Testis (tissue), 5 donors: ENCODE measurements around the gene IL36B. TPM values are rescaled to one million over a fixed set of nuclear protein-coding genes. Genes with fewer than 3 reads are reported as not detected.
"Not testable (repeated sequence)": the region's sequence is repeated elsewhere in the genome, so short reads cannot be mapped to it uniquely, and the experiment has no call there.

Source experiments
- DNase-seq: peaks from one replicate; pipeline ENCODE4 v3.0.0-alpha.2; 2019
- H3K27ac ChIP-seq, 2 donors: fragments of 200-600 bp; sonication (generic); one replicate each; pipeline ENCODE4 v1.5.1; 2019
- H3K27me3 ChIP-seq: fragments of 200-600 bp; sonication (generic); one replicate; pipeline ENCODE4 v1.5.1; 2019
- H3K36me3 ChIP-seq: fragments of 200-600 bp; sonication (generic); one replicate; pipeline ENCODE4 v1.5.1; 2017; ENCODE audit warnings: low read depth; ENCODE audit errors: missing control alignments
- H3K4me1 ChIP-seq: fragments of 200-600 bp; sonication (generic); one replicate; pipeline ENCODE4 v1.5.1; 2019
- H3K4me3 ChIP-seq, 2 donors: fragments of 200-600 bp; sonication (generic); one replicate each; pipeline ENCODE4 v1.5.1; 2017 to 2019
- H3K9me3 ChIP-seq: fragments of 200-600 bp; sonication (generic); one replicate; pipeline ENCODE4 v1.5.1; 2017
- CTCF ChIP-seq, 3 experiments: fragments of 450-650 bp in 2 of 3; fragments of 200-600 bp in 1 of 3; sonication (generic) in 1 of 3; IDR thresholded peaks; one replicate each; pipeline ENCODE4 v1.5.1; 2016 to 2019; ENCODE audit warnings: antibody characterized with exemption in 3 of 3, mild to moderate bottlenecking in 2 of 3, moderate library complexity in 1 of 3
- POLR2A ChIP-seq: fragments of 450-650 bp; IDR thresholded peaks from one replicate; pipeline ENCODE4 v1.6.1; 2017; ENCODE audit warnings: antibody characterized with exemption, mild to moderate bottlenecking, moderate library complexity
- WGBS, 2 donors: methylation state at CpG; one replicate each; pipeline ENCODE4 v1.1.5; 2018; 5-methylcytosine and 5-hydroxymethylcytosine counted together
- intact Hi-C: fragments of 100-400 bp; cut with DNase I; formaldehyde crosslinking; loops from one replicate; pipeline ENCODE4 v1.15.1; 2023; ENCODE audit warnings: low total_unique reads
- long read RNA-seq, 2 donors: transcript quantifications; one replicate each; lab custom pipeline, GENCODE V29; 2026
- polyA plus RNA-seq: library from polyadenylated mRNA; stranded (reverse); fragments of 350-450 nt; fragmentation: Illumina TruSeq; extraction: RNeasy Lipid Tissue Mini Kit (QIAGEN cat#74804); gene quantifications from one replicate; pipeline ENCODE4 v1.2.3, GENCODE V29; 2014; ENCODE audit warnings: low read depth, low replicate concordance; ENCODE audit not compliant: insufficient read depth
- total RNA-seq, 2 donors: library from RNA; depleted of rRNA; stranded (reverse); fragments of >200 nt; gene quantifications; one replicate each; pipeline ENCODE4 v1.2.3, GENCODE V29; 2016

Gene IL36B
- not detected for total RNA-seq
- polyA plus RNA-seq = not detected
- long read RNA-seq, donor 1 = 0 reads
- long read RNA-seq, donor 2 = 0 reads

- Histone ChIP-seq H3K27ac (no peak within 1 kb of the TSS), H3K36me3 (no peaks in the 10 kb centered on the region), H3K9me3 (no peaks in the 10 kb centered on the region), H3K27me3 (no peaks in the 10 kb centered on the region), H3K4me3 (no peak within 1 kb of the TSS), H3K4me1 (no peaks in the 10 kb centered on the region)
- TF ChIP-seq POLR2A (no peak), CTCF (IDR thresholded peaks at IDR 0.05) (no peak)
- no peak for DNase-seq
- 71 to 78% methylated on average over 6 of the region's 6 CpGs for WGBS, 2 donors
- intact Hi-C loops = no loop called here
These were observed at the start of gene IL36B for GRCh38 chr2:113052396-113052917. IL36B (minus strand) TSS chr2:113052867.

GRCh38 chr2:113102133-113102532 is 49.5 kb upstream of the IL36B start:
- no peaks in the 10 kb centered on the region for H3K36me3 ChIP-seq
- no peaks in the 10 kb centered on the region for H3K4me1 ChIP-seq
- H3K27me3 ChIP-seq = no peaks in the 10 kb centered on the region
- no peak overlapping the region for H3K27ac ChIP-seq
- no peaks in the 10 kb centered on the region for H3K9me3 ChIP-seq
- 67 to 94% methylated on average over 2 of the region's 2 CpGs for WGBS, 2 donors
- H3K4me3 ChIP-seq = no peak overlapping the region
- TF ChIP-seq CTCF (IDR thresholded peaks at IDR 0.05) (no peak), POLR2A (no peak)
- intact Hi-C loops = no loop called here
- DNase-seq = no peak

DNA sequence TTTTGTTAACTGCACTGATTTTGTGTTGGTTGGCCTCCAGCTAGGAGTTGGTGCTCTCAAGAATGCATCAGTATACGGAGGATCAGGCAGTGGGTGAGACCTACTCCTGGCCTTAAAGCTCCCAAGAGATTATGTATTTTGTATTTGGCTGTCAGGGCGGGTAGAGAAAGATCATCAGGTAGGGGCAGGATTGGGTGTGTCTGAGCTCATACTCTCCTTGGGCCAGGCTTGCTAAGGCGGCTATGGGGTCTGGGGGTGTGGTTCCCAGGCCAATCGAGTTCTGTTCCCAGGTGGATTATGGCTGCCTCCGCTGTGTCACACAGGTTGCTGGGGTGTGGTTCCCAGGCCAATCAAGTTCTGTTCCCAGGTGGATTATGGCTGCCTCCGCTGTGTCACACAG is 45.9 kb upstream of the IL36B start:
- TF ChIP-seq POLR2A = no peak
- no peak for TF ChIP-seq CTCF (IDR thresholded peaks at IDR 0.05)
- H3K27ac ChIP-seq = no peak overlapping the region
- no peak overlapping the region for H3K4me3 ChIP-seq
- H3K36me3 ChIP-seq = no peaks in the 10 kb centered on the region
- H3K9me3 ChIP-seq = no peaks in the 10 kb centered on the region
- 90 to 93% methylated on average over 5 to 6 of the region's 6 CpGs for WGBS, 2 donors
- intact Hi-C loops = no loop called here
- H3K27me3 ChIP-seq = no peaks in the 10 kb centered on the region
- no peak for DNase-seq
- H3K4me1 ChIP-seq = no peaks in the 10 kb centered on the region

DNA sequence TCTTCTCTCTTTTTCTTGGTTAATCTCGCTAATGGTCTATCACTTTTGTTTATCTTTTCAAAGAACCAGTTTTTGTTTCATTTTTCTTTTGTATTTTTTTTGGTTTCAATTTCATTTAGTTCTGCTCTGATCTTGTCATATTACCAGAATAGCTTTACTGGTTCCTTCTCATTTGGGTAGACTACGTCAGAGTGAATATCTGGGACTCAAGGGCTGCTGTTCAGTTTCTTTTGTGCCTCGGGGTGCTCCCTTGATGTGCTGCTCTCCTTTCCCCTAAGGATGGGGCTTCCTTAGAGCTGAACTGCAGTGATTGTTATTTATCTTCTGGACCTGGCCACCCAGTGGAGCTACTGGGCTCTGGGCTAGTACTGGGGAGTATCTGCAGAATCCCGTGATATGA is 45.4 kb upstream of the IL36B start:
- WGBS, 2 donors = 78 to 94% methylated on average over 3 to 4 of the region's 4 CpGs
- intact Hi-C loops = no loop called here
- H3K4me1 ChIP-seq = no peaks in the 10 kb centered on the region

GRCh38 chr2:113096842-113097618 is 44.4 kb upstream of the IL36B start:
- WGBS, 2 donors = 46 to 86% methylated on average over 2 of the region's 2 CpGs
- intact Hi-C loops, H3K27me3 ChIP-seq, H3K36me3 ChIP-seq, H3K27ac ChIP-seq, H3K4me1 ChIP-seq, DNase-seq, H3K9me3 ChIP-seq, H3K4me3 ChIP-seq: not testable (repeated sequence)

More for the DNA sequence above, 45.4 kb upstream of the IL36B start:
- H3K27me3 ChIP-seq = no peaks in the 10 kb centered on the region
- no peak overlapping the region for H3K4me3 ChIP-seq
- no peak for DNase-seq
- TF ChIP-seq CTCF (IDR thresholded peaks at IDR 0.05) = no peak
- TF ChIP-seq POLR2A = no peak
- H3K27ac ChIP-seq = no peak overlapping the region
- H3K9me3 ChIP-seq = no peaks in the 10 kb centered on the region
- no peaks in the 10 kb centered on the region for H3K36me3 ChIP-seq

DNA sequence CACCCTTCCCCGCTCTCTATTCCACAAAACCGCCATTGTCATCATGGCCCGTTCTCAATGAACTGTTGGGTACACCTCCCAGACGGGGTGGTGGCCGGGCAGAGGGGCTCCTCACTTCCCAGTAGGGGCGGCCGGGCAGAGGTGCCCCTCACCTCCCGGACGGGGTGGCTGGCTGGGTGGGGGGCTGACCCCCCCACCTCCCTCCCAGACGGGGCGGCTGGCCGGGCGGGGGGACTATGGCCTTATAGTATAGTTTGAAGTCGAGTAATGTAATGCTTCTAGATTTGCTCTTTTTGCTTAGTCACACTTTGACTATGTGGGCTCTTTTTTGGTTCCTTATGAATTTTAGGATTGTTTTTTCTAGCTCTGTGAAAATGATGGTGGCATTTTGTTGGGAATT is 43.6 kb upstream of the IL36B start:
- intact Hi-C loops, DNase-seq, H3K9me3 ChIP-seq, H3K36me3 ChIP-seq, H3K27me3 ChIP-seq, H3K4me1 ChIP-seq, H3K4me3 ChIP-seq, H3K27ac ChIP-seq: not testable (repeated sequence)
- 83 to 98% methylated on average over 14 of the region's 14 CpGs for WGBS, 2 donors
